ENCODE data around the gene CAPN8.

Gene CAPN8

GRCh38 chr1:223556414-223557129, 108.9 kb downstream of the CAPN8 start:
- TF ChIP-seq TAF1 (IDR thresholded peaks at IDR 0.05; ENCODE audit: borderline replicate concordance, insufficient read depth, low read length) (no peak), POLR2AphosphoS5 (IDR thresholded peaks at IDR 0.05; ENCODE audit: low read depth, low read length) (no peak), SIN3A (IDR thresholded peaks at IDR 0.05; ENCODE audit: borderline replicate concordance, insufficient read depth, low read length) (no peak), REST (IDR thresholded peaks at IDR 0.05; ENCODE audit: insufficient read depth in 1 of 2, low read depth in 2 of 2, low read length in 2 of 2) (no peak), FOXP2 (optimal IDR thresholded peaks at IDR 0.05; ENCODE audit: borderline replicate concordance, extremely low read depth, extremely low read length, insufficient read depth) (no peak)

GRCh38 chr1:223553957-223554356, 111.5 kb downstream of the CAPN8 start:
- TF ChIP-seq REST (IDR thresholded peaks at IDR 0.05; ENCODE audit: insufficient read depth in 1 of 2, low read depth in 2 of 2, low read length in 2 of 2) (no peak), TAF1 (IDR thresholded peaks at IDR 0.05; ENCODE audit: borderline replicate concordance, insufficient read depth, low read length) (no peak), FOXP2 (optimal IDR thresholded peaks at IDR 0.05; ENCODE audit: borderline replicate concordance, extremely low read depth, extremely low read length, insufficient read depth) (no peak), POLR2AphosphoS5 (IDR thresholded peaks at IDR 0.05; ENCODE audit: low read depth, low read length) (no peak), SIN3A (IDR thresholded peaks at IDR 0.05; ENCODE audit: borderline replicate concordance, insufficient read depth, low read length) (no peak)

GRCh38 chr1:223551610-223552009, 113.9 kb downstream of the CAPN8 start:
- TF ChIP-seq FOXP2 (optimal IDR thresholded peaks at IDR 0.05; ENCODE audit: borderline replicate concordance, extremely low read depth, extremely low read length, insufficient read depth), result no peak
- TF ChIP-seq POLR2AphosphoS5 (IDR thresholded peaks at IDR 0.05; ENCODE audit: low read depth, low read length), result no peak
- TF ChIP-seq SIN3A (IDR thresholded peaks at IDR 0.05; ENCODE audit: borderline replicate concordance, insufficient read depth, low read length), result no peak
- TF ChIP-seq TAF1 (IDR thresholded peaks at IDR 0.05; ENCODE audit: borderline replicate concordance, insufficient read depth, low read length), result no peak
- TF ChIP-seq REST (IDR thresholded peaks at IDR 0.05; ENCODE audit: insufficient read depth in 1 of 2, low read depth in 2 of 2, low read length in 2 of 2), result no peak

- TF ChIP-seq REST (IDR thresholded peaks at IDR 0.05; ENCODE audit: insufficient read depth in 1 of 2, low read depth in 2 of 2, low read length in 2 of 2), result no peak
- TF ChIP-seq FOXP2 (optimal IDR thresholded peaks at IDR 0.05; ENCODE audit: borderline replicate concordance, extremely low read depth, extremely low read length, insufficient read depth), result no peak
- TF ChIP-seq SIN3A (IDR thresholded peaks at IDR 0.05; ENCODE audit: borderline replicate concordance, insufficient read depth, low read length), result no peak
- TF ChIP-seq TAF1 (IDR thresholded peaks at IDR 0.05; ENCODE audit: borderline replicate concordance, insufficient read depth, low read length), result no peak
- no peak for TF ChIP-seq POLR2AphosphoS5 (IDR thresholded peaks at IDR 0.05; ENCODE audit: low read depth, low read length)
Observed at GRCh38 chr1:223549740-223550139, 115.8 kb downstream of the CAPN8 start.

All from PFSK-1 (cell line).